Panc1 (cell line): ENCODE results near the gene LRMDA. TPM values are rescaled to one million over a fixed set of nuclear protein-coding genes. Genes with fewer than 3 reads are reported as not detected.

ENCODE experiments used
- ATAC-seq: fragments of 200-7000 bp; cut with Tn5 transposase; 2 replicates; pipeline ENCODE4 v1.9.1; 2020; ENCODE audit warnings: mild to moderate bottlenecking, moderate library complexity
- BruUV-seq: library from RNA; stranded (reverse); fragments of 400-500 nt; replicated peaks from 2 replicates; lab custom pipeline; 2021; lab: Mats Ljungman, UMichigan
- CTCF ChIA-PET: fragments of 300-600 bp; sonication (Branson Sonifier 250); formaldehyde crosslinking; loops from one replicate; lab custom pipeline; 2022; ENCODE audit warnings: antibody characterized with exemption; lab: Charles Lee
- POLR2A ChIA-PET: fragments of 300-600 bp; sonication (Branson Sonifier 250); formaldehyde crosslinking; loops from one replicate; lab custom pipeline; 2022; ENCODE audit warnings: antibody characterized with exemption; lab: Charles Lee
- DNase-seq: peaks from one replicate; pipeline ENCODE4 v3.0.0-alpha.2; 2010; ENCODE audit warnings: low read depth, low spot score
- H3K27ac ChIP-seq: 2 replicates; pipeline ENCODE4 v1.5.1; 2011; ENCODE audit warnings: mild to moderate bottlenecking, low read length, inconsistent platforms
- H3K27me3 ChIP-seq: fragments of 200-500 bp; sonication (Bioruptor generic); 2 replicates; pipeline ENCODE4 v1.6.0; 2014; ENCODE audit warnings: low read length, inconsistent platforms; ENCODE audit not compliant: control insufficient read depth, insufficient read depth
- H3K36me3 ChIP-seq: fragments of 200-500 bp; sonication (Bioruptor generic); 2 replicates; pipeline ENCODE4 v1.5.1; 2014; ENCODE audit warnings: inconsistent platforms, mild to moderate bottlenecking, low read length, moderate library complexity; ENCODE audit not compliant: control insufficient read depth, insufficient read depth
- H3K4me1 ChIP-seq: 2 replicates; pipeline ENCODE4 v1.5.1; 2011; ENCODE audit warnings: inconsistent platforms, mild to moderate bottlenecking, low read length, moderate library complexity; ENCODE audit not compliant: control insufficient read depth, insufficient read depth
- H3K4me3 ChIP-seq, 2 experiments: 2 replicates each; pipeline ENCODE4 v1.5.1; 2011 to 2012; ENCODE audit warnings: low read depth in 2 of 2, low read length in 2 of 2, mild to moderate bottlenecking in 2 of 2, inconsistent platforms in 1 of 2, moderate library complexity in 1 of 2
- H3K9me3 ChIP-seq: fragments of 200-500 bp; sonication (Bioruptor generic); 2 replicates; pipeline ENCODE4 v1.5.1; 2014; ENCODE audit warnings: low read depth, mild to moderate bottlenecking, inconsistent platforms, low read length, moderate library complexity; ENCODE audit not compliant: control insufficient read depth, insufficient read depth
- POLR2AphosphoS5 ChIP-seq: IDR thresholded peaks from 2 replicates; pipeline ENCODE4 v1.6.1; 2012; ENCODE audit warnings: mild to moderate bottlenecking, low read depth, low read length, moderate library complexity
- SIN3A ChIP-seq: IDR thresholded peaks from 2 replicates; pipeline ENCODE4 v1.6.1; 2012; ENCODE audit warnings: low read depth, mild to moderate bottlenecking, low read length, moderate library complexity, borderline replicate concordance; ENCODE audit not compliant: insufficient read depth
- TCF7L2 ChIP-seq: IDR thresholded peaks from 2 replicates; pipeline ENCODE4 v1.6.1; 2011; ENCODE audit warnings: mild to moderate bottlenecking, low read depth, low read length, inconsistent platforms
- in situ Hi-C: cut with HindIII; loops from 2 replicates; pipeline ENCODE4 v1.10.0; 2016; ENCODE audit warnings: low sequenced_read_pairs, low pct_unique_long_range_greater_than_20kb
- intact Hi-C: fragments of 100-400 bp; cut with micrococcal nuclease; formaldehyde crosslinking; loops from one replicate; pipeline ENCODE4 v1.10.0; 2022; ENCODE audit not compliant: unreplicated experiment
- total RNA-seq: library from RNA; stranded (reverse); gene quantifications from one replicate; pipeline ENCODE4 v1.2.1, GENCODE V29; 2021; ENCODE audit not compliant: unreplicated experiment
- TF ChIP-seq, protein P1 (sequence below): fragments of 450-650 bp; IDR thresholded peaks from 2 replicates; pipeline ENCODE4 v1.5.1; 2017; ENCODE audit warnings: mild to moderate bottlenecking
- TF ChIP-seq, protein P2 (sequence below), 2 experiments: IDR thresholded peaks; 2 replicates each; pipeline ENCODE4 v1.6.1; 2011 to 2012; ENCODE audit warnings: low read depth in 2 of 2, control low read depth in 1 of 2, low read length in 1 of 2, mild to moderate bottlenecking in 1 of 2, moderate library complexity in 1 of 2; ENCODE audit not compliant: insufficient read depth in 1 of 2

Gene LRMDA
- total RNA-seq, 1 experiment from 2014 or later, result 1.2 TPM

DNA sequence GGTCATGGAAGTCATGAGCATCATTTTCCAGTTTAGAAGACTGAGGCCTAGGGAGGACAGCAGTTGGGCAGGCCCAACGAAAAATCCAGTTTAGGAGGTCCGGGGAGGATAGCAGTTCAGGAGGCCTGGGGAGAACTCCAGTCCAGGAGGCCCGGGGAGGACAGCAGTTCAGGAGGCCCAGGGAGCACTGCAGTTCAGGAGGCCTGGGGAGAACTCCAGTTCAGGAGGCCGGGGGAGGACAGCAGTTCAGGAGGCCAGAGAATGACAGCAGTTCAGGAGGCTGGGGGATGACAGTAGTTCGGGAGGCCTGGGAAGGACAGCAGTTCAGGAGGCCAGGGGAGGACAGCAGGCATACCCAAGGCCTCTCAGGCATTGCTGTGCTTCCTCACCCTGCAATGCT, 453.4 kb downstream of the LRMDA start:
- no peak for ATAC-seq
- Histone ChIP-seq H3K27ac (no peak overlapping the region), H3K4me1 (no peaks in the 10 kb centered on the region), H3K27me3 (peaks cover 2% of the 10 kb centered on the region; the same call in 1 of the 2 replicates), H3K9me3 (no peaks in the 10 kb centered on the region), H3K36me3 (no peaks in the 10 kb centered on the region), H3K4me3 (no peak overlapping the region)
- intact Hi-C loops (no loop called here), in situ Hi-C loops (no loop called here)
- ChIA-PET POLR2A (no interaction called here), CTCF (no interaction called here)
- TF ChIP-seq, protein P1, sequence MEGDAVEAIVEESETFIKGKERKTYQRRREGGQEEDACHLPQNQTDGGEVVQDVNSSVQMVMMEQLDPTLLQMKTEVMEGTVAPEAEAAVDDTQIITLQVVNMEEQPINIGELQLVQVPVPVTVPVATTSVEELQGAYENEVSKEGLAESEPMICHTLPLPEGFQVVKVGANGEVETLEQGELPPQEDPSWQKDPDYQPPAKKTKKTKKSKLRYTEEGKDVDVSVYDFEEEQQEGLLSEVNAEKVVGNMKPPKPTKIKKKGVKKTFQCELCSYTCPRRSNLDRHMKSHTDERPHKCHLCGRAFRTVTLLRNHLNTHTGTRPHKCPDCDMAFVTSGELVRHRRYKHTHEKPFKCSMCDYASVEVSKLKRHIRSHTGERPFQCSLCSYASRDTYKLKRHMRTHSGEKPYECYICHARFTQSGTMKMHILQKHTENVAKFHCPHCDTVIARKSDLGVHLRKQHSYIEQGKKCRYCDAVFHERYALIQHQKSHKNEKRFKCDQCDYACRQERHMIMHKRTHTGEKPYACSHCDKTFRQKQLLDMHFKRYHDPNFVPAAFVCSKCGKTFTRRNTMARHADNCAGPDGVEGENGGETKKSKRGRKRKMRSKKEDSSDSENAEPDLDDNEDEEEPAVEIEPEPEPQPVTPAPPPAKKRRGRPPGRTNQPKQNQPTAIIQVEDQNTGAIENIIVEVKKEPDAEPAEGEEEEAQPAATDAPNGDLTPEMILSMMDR, result no peak
- TF ChIP-seq SIN3A (no peak), POLR2AphosphoS5 (no peak), TCF7L2 (no peak)
- TF ChIP-seq, protein P2, sequence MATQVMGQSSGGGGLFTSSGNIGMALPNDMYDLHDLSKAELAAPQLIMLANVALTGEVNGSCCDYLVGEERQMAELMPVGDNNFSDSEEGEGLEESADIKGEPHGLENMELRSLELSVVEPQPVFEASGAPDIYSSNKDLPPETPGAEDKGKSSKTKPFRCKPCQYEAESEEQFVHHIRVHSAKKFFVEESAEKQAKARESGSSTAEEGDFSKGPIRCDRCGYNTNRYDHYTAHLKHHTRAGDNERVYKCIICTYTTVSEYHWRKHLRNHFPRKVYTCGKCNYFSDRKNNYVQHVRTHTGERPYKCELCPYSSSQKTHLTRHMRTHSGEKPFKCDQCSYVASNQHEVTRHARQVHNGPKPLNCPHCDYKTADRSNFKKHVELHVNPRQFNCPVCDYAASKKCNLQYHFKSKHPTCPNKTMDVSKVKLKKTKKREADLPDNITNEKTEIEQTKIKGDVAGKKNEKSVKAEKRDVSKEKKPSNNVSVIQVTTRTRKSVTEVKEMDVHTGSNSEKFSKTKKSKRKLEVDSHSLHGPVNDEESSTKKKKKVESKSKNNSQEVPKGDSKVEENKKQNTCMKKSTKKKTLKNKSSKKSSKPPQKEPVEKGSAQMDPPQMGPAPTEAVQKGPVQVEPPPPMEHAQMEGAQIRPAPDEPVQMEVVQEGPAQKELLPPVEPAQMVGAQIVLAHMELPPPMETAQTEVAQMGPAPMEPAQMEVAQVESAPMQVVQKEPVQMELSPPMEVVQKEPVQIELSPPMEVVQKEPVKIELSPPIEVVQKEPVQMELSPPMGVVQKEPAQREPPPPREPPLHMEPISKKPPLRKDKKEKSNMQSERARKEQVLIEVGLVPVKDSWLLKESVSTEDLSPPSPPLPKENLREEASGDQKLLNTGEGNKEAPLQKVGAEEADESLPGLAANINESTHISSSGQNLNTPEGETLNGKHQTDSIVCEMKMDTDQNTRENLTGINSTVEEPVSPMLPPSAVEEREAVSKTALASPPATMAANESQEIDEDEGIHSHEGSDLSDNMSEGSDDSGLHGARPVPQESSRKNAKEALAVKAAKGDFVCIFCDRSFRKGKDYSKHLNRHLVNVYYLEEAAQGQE (IDR thresholded peaks at IDR 0.05; ENCODE audit: insufficient read depth in 1 of 2, low read depth in 2 of 2, low read length in 1 of 2), result no peak
- no peak for DNase-seq
- no TSS peak for BruUV-seq

DNA sequence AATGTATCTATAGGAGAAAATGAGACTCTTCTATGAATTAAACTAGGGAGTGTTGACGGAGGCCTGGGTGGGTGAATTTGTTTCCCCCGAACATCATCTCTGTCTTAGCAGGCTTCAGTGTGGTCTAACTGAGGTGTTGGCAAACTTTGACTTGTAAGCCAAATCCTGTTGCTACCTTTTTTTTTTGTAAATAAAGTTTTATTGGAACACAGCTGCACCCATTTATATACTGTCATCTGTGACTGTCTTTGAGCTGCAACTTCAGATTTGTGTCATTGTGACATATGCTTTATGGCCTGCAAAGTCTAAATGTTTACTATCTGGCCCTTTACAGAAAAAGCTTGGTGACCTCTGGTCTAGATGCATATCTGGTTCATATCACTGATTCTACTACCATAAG, 455.9 kb downstream of the LRMDA start:
- no peaks in the 10 kb centered on the region for H3K36me3 ChIP-seq

More for the DNA sequence above, 455.9 kb downstream of the LRMDA start:
- in situ Hi-C loops (no loop called here), intact Hi-C loops (no loop called here)
- peaks cover 2% of the 10 kb centered on the region; the same call in 1 of the 2 replicates for H3K27me3 ChIP-seq
- no peak overlapping the region for H3K4me3 ChIP-seq
- BruUV-seq, result no TSS peak
- ATAC-seq, result no peak
- no peaks in the 10 kb centered on the region for H3K4me1 ChIP-seq
- POLR2A ChIA-PET, result no interaction called here
- TF ChIP-seq SIN3A (no peak), POLR2AphosphoS5 (no peak), TCF7L2 (no peak)
- TF ChIP-seq, protein P1, result no peak
- TF ChIP-seq, protein P2 (IDR thresholded peaks at IDR 0.05; ENCODE audit: insufficient read depth in 1 of 2, low read depth in 2 of 2, low read length in 1 of 2), result no peak
- H3K9me3 ChIP-seq, result no peaks in the 10 kb centered on the region
- DNase-seq, result no peak
- H3K27ac ChIP-seq, result no peak overlapping the region
- CTCF ChIA-PET, result no interaction called here
